ENCODE results near the gene CNGB1. TPM values are rescaled to one million over a fixed set of nuclear protein-coding genes. Genes with fewer than 3 reads are reported as not detected.

Gene CNGB1
- total and polyA plus RNA-seq, 2 of the 13 experiments (the other 11 are each of a cell fraction or from before 2014, with no cell fraction given): 0.02 to 0.15 TPM

DNA sequence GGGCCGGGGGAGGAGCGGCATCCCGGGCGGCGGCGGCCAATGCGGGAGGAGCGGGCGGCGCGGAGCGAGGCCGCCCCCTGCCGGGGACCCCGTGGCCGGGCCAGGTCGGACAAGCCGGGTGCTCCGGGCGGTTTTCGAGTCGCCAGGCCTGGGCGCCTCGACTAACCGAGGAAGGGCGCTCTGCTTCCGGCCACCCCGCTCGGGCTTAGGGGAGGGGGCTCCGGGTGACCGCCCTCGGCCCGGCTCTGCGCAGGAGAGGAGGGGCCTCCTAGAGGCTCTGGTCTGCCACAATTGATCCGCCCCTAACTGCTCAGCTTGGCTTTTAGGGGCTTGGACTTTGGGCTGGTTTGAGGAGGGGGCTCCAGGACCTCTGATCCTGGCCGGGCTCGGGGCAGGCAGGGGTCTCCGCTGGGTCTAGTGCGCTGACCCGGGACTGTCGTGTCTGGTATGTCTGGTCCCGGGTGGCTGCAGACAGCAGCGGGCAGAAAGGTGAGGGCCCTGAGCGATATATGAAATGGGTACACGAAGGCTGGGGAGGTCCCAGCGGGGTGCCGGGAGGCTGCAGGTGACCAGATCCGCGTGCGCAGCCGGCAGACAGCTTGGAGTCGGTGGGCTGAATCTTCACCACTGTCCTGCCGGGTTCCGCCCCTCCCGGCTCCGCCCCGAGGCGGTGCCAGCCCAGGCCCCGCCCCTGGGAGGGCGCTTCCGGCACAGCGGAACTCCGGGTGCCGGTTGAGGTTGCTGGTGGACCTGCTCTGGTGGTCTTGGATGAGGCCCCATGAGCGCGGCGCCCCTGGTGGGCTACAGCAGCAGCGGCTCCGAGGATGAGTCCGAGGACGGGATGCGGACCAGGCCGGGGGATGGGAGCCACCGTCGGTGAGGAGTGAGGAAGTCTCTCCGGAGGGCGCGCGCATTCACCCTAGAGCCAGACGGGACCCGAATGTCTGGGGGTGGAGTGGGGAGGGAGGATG, 30.1 kb upstream of the CNGB1 start, which contains the start of gene USB1 (continued):
- TF ChIP-seq, protein P1, sequence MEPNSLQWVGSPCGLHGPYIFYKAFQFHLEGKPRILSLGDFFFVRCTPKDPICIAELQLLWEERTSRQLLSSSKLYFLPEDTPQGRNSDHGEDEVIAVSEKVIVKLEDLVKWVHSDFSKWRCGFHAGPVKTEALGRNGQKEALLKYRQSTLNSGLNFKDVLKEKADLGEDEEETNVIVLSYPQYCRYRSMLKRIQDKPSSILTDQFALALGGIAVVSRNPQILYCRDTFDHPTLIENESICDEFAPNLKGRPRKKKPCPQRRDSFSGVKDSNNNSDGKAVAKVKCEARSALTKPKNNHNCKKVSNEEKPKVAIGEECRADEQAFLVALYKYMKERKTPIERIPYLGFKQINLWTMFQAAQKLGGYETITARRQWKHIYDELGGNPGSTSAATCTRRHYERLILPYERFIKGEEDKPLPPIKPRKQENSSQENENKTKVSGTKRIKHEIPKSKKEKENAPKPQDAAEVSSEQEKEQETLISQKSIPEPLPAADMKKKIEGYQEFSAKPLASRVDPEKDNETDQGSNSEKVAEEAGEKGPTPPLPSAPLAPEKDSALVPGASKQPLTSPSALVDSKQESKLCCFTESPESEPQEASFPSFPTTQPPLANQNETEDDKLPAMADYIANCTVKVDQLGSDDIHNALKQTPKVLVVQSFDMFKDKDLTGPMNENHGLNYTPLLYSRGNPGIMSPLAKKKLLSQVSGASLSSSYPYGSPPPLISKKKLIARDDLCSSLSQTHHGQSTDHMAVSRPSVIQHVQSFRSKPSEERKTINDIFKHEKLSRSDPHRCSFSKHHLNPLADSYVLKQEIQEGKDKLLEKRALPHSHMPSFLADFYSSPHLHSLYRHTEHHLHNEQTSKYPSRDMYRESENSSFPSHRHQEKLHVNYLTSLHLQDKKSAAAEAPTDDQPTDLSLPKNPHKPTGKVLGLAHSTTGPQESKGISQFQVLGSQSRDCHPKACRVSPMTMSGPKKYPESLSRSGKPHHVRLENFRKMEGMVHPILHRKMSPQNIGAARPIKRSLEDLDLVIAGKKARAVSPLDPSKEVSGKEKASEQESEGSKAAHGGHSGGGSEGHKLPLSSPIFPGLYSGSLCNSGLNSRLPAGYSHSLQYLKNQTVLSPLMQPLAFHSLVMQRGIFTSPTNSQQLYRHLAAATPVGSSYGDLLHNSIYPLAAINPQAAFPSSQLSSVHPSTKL (CRISPR knock-in tag; IDR thresholded peaks at IDR 0.05): no peak; the same call in 1 of the 2 replicates
- TF ChIP-seq FOXK1 (CRISPR knock-in tag; IDR thresholded peaks at IDR 0.05; ENCODE audit: borderline replicate concordance, low read depth) (0 out of 2 replicates have a peak, but pooled peaks have one; percentile 36), NR2F6 (IDR thresholded peaks at IDR 0.05) (no peak; the same call in 1 of the 2 replicates), NR2F6 (CRISPR knock-in tag; IDR thresholded peaks at IDR 0.05) (peak; percentile 65), ZNF780A (CRISPR knock-in tag; IDR thresholded peaks at IDR 0.05) (no peak), JUNB (CRISPR knock-in tag; IDR thresholded peaks at IDR 0.05; ENCODE audit: borderline replicate concordance) (no peak), AGO1 (IDR thresholded peaks at IDR 0.05; ENCODE audit: low read depth, low read length, poor library complexity, severe bottlenecking) (peak; percentile 61), TAF15 (IDR thresholded peaks at IDR 0.05; ENCODE audit: low read depth, low read length, poor library complexity, severe bottlenecking) (peak; percentile 38), REPIN1 (CRISPR knock-in tag; IDR thresholded peaks at IDR 0.05; ENCODE audit: borderline replicate concordance, low read depth) (peak; percentile 64; the same call in 1 of the 2 replicates), KDM3A (CRISPR knock-in tag; IDR thresholded peaks at IDR 0.05; ENCODE audit: low read depth) (no peak), JUND (CRISPR knock-in tag; IDR thresholded peaks at IDR 0.05) (no peak; the same call in 1 of the 2 replicates), KAT8 (CRISPR knock-in tag; IDR thresholded peaks at IDR 0.05) (peak; percentile 85), ZNF570 (CRISPR knock-in tag; IDR thresholded peaks at IDR 0.05; ENCODE audit: borderline replicate concordance) (no peak), ZNF484 (CRISPR knock-in tag; IDR thresholded peaks at IDR 0.05; ENCODE audit: borderline replicate concordance, low read depth) (no peak), ZNF720 (CRISPR knock-in tag; IDR thresholded peaks at IDR 0.05) (no peak), MBD4 (IDR thresholded peaks at IDR 0.05; ENCODE audit: borderline replicate concordance, low read length) (no peak), CREB1 (IDR thresholded peaks at IDR 0.05) (no peak), CREB1 (CRISPR knock-in tag; IDR thresholded peaks at IDR 0.05) (no peak), CHD4 (IDR thresholded peaks at IDR 0.05; ENCODE audit: borderline replicate concordance, low read length) (peak; percentile 87; the same call in 1 of the 2 replicates), ARNTL (CRISPR knock-in tag; IDR thresholded peaks at IDR 0.05) (peak; percentile 89), ZNF652 (CRISPR knock-in tag; IDR thresholded peaks at IDR 0.05; ENCODE audit: borderline replicate concordance, low read depth) (no peak), PHB2 (IDR thresholded peaks at IDR 0.05; ENCODE audit: partially characterized antibody) (no peak)
- TF ChIP-seq, protein P2, sequence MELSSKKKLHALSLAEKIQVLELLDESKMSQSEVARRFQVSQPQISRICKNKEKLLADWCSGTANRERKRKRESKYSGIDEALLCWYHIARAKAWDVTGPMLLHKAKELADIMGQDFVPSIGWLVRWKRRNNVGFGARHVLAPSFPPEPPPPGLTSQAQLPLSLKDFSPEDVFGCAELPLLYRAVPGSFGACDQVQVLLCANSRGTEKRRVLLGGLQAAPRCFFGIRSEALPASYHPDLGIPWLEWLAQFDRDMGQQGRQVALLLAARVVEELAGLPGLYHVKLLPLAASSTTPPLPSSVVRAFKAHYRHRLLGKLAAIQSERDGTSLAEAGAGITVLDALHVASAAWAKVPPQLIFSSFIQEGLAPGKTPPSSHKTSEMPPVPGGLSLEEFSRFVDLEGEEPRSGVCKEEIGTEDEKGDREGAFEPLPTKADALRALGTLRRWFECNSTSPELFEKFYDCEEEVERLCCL (CRISPR knock-in tag; IDR thresholded peaks at IDR 0.05; ENCODE audit: borderline replicate concordance): 0 out of 2 replicates have a peak, but pooled peaks have one; percentile 38
- TF ChIP-seq, protein P3, sequence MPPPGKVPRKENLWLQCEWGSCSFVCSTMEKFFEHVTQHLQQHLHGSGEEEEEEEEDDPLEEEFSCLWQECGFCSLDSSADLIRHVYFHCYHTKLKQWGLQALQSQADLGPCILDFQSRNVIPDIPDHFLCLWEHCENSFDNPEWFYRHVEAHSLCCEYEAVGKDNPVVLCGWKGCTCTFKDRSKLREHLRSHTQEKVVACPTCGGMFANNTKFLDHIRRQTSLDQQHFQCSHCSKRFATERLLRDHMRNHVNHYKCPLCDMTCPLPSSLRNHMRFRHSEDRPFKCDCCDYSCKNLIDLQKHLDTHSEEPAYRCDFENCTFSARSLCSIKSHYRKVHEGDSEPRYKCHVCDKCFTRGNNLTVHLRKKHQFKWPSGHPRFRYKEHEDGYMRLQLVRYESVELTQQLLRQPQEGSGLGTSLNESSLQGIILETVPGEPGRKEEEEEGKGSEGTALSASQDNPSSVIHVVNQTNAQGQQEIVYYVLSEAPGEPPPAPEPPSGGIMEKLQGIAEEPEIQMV (CRISPR knock-in tag; IDR thresholded peaks at IDR 0.05; ENCODE audit: low read depth): no peak; the same call in 1 of the 2 replicates

Data from HepG2 (cell line).